ENCODE measurements around the gene DNAH2.

DNAH2 gene

DNA sequence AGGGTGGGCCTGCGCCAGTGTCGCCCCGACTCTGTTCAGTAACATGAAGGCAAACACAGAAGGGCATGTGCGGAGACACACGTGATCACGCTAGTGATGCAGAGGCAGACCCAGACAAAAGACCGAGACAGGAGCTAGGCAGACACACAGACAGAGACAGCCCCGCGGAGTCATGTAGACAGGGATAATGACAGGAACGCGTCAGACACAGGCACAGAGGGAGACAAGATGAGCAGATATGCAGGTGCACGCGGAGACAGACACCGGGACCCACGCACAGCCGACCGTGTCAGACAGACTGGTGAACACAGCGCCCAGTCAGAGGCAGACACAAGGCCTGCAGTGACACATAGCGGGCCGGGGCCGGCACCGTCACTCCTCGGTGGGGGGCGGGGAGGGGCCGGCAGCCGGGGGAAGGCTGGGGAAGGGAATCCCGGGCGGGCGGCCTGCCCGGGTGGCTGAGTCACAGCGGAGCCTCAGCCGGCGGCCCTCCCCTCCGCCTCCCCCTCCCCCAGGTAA, 123.9 kb downstream of the DNAH2 start (continued):
- TF ChIP-seq, protein P1, sequence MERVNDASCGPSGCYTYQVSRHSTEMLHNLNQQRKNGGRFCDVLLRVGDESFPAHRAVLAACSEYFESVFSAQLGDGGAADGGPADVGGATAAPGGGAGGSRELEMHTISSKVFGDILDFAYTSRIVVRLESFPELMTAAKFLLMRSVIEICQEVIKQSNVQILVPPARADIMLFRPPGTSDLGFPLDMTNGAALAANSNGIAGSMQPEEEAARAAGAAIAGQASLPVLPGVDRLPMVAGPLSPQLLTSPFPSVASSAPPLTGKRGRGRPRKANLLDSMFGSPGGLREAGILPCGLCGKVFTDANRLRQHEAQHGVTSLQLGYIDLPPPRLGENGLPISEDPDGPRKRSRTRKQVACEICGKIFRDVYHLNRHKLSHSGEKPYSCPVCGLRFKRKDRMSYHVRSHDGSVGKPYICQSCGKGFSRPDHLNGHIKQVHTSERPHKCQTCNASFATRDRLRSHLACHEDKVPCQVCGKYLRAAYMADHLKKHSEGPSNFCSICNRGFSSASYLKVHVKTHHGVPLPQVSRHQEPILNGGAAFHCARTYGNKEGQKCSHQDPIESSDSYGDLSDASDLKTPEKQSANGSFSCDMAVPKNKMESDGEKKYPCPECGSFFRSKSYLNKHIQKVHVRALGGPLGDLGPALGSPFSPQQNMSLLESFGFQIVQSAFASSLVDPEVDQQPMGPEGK (tag by site-specific recombination; IDR thresholded peaks at IDR 0.05): peak; percentile 90; the same call in 1 of the 2 replicates
- TF ChIP-seq, protein P2, sequence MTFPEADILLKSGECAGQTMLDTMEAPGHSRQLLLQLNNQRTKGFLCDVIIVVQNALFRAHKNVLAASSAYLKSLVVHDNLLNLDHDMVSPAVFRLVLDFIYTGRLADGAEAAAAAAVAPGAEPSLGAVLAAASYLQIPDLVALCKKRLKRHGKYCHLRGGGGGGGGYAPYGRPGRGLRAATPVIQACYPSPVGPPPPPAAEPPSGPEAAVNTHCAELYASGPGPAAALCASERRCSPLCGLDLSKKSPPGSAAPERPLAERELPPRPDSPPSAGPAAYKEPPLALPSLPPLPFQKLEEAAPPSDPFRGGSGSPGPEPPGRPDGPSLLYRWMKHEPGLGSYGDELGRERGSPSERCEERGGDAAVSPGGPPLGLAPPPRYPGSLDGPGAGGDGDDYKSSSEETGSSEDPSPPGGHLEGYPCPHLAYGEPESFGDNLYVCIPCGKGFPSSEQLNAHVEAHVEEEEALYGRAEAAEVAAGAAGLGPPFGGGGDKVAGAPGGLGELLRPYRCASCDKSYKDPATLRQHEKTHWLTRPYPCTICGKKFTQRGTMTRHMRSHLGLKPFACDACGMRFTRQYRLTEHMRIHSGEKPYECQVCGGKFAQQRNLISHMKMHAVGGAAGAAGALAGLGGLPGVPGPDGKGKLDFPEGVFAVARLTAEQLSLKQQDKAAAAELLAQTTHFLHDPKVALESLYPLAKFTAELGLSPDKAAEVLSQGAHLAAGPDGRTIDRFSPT (tag by site-specific recombination; IDR thresholded peaks at IDR 0.05): peak; percentile 65
- peak; percentile 63 for TF ChIP-seq KLF16 (tag by site-specific recombination; IDR thresholded peaks at IDR 0.05)
- no peak for TF ChIP-seq ZNF239 (tag by site-specific recombination; IDR thresholded peaks at IDR 0.05)
- TF ChIP-seq, protein P3, sequence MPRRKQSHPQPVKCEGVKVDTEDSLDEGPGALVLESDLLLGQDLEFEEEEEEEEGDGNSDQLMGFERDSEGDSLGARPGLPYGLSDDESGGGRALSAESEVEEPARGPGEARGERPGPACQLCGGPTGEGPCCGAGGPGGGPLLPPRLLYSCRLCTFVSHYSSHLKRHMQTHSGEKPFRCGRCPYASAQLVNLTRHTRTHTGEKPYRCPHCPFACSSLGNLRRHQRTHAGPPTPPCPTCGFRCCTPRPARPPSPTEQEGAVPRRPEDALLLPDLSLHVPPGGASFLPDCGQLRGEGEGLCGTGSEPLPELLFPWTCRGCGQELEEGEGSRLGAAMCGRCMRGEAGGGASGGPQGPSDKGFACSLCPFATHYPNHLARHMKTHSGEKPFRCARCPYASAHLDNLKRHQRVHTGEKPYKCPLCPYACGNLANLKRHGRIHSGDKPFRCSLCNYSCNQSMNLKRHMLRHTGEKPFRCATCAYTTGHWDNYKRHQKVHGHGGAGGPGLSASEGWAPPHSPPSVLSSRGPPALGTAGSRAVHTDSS (tag by site-specific recombination; IDR thresholded peaks at IDR 0.05): no peak
- no peak for TF ChIP-seq MYNN (tag by site-specific recombination; IDR thresholded peaks at IDR 0.05; ENCODE audit: borderline replicate concordance)
- TF ChIP-seq, protein P4, sequence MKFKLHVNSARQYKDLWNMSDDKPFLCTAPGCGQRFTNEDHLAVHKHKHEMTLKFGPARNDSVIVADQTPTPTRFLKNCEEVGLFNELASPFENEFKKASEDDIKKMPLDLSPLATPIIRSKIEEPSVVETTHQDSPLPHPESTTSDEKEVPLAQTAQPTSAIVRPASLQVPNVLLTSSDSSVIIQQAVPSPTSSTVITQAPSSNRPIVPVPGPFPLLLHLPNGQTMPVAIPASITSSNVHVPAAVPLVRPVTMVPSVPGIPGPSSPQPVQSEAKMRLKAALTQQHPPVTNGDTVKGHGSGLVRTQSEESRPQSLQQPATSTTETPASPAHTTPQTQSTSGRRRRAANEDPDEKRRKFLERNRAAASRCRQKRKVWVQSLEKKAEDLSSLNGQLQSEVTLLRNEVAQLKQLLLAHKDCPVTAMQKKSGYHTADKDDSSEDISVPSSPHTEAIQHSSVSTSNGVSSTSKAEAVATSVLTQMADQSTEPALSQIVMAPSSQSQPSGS (tag by site-specific recombination; IDR thresholded peaks at IDR 0.05; ENCODE audit: low read depth): no peak
- TF ChIP-seq, protein P5, sequence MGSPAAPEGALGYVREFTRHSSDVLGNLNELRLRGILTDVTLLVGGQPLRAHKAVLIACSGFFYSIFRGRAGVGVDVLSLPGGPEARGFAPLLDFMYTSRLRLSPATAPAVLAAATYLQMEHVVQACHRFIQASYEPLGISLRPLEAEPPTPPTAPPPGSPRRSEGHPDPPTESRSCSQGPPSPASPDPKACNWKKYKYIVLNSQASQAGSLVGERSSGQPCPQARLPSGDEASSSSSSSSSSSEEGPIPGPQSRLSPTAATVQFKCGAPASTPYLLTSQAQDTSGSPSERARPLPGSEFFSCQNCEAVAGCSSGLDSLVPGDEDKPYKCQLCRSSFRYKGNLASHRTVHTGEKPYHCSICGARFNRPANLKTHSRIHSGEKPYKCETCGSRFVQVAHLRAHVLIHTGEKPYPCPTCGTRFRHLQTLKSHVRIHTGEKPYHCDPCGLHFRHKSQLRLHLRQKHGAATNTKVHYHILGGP (tag by site-specific recombination; IDR thresholded peaks at IDR 0.05): no peak
- TF ChIP-seq, protein P6, sequence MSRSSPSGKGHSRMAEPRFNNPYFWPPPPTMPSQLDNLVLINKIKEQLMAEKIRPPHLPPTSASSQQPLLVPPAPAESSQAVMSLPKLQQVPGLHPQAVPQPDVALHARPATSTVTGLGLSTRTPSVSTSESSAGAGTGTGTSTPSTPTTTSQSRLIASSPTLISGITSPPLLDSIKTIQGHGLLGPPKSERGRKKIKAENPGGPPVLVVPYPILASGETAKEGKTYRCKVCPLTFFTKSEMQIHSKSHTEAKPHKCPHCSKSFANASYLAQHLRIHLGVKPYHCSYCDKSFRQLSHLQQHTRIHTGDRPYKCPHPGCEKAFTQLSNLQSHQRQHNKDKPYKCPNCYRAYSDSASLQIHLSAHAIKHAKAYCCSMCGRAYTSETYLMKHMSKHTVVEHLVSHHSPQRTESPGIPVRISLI (tag by site-specific recombination; IDR thresholded peaks at IDR 0.05): no peak
- no peak for TF ChIP-seq ZNF707 (tag by site-specific recombination; IDR thresholded peaks at IDR 0.05)
- TF ChIP-seq SCRT2 (tag by site-specific recombination; IDR thresholded peaks at IDR 0.05): no peak
- TF ChIP-seq ZNF10 (tag by site-specific recombination; IDR thresholded peaks at IDR 0.05): no peak
- peak; percentile 96 for TF ChIP-seq ZNF600 (tag by site-specific recombination; IDR thresholded peaks at IDR 0.05)
- TF ChIP-seq, protein P7, sequence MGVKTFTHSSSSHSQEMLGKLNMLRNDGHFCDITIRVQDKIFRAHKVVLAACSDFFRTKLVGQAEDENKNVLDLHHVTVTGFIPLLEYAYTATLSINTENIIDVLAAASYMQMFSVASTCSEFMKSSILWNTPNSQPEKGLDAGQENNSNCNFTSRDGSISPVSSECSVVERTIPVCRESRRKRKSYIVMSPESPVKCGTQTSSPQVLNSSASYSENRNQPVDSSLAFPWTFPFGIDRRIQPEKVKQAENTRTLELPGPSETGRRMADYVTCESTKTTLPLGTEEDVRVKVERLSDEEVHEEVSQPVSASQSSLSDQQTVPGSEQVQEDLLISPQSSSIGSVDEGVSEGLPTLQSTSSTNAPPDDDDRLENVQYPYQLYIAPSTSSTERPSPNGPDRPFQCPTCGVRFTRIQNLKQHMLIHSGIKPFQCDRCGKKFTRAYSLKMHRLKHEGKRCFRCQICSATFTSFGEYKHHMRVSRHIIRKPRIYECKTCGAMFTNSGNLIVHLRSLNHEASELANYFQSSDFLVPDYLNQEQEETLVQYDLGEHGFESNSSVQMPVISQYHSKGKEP (tag by site-specific recombination; IDR thresholded peaks at IDR 0.05): no peak
- TF ChIP-seq, protein P8, sequence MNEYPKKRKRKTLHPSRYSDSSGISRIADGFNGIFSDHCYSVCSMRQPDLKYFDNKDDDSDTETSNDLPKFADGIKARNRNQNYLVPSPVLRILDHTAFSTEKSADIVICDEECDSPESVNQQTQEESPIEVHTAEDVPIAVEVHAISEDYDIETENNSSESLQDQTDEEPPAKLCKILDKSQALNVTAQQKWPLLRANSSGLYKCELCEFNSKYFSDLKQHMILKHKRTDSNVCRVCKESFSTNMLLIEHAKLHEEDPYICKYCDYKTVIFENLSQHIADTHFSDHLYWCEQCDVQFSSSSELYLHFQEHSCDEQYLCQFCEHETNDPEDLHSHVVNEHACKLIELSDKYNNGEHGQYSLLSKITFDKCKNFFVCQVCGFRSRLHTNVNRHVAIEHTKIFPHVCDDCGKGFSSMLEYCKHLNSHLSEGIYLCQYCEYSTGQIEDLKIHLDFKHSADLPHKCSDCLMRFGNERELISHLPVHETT (tag by site-specific recombination; IDR thresholded peaks at IDR 0.05): no peak
- TF ChIP-seq ZNF561 (tag by site-specific recombination; IDR thresholded peaks at IDR 0.05; ENCODE audit: borderline replicate concordance): no peak
- 0 out of 2 replicates have a peak, but pooled peaks have one; percentile 38 for TF ChIP-seq ZNF391 (tag by site-specific recombination; IDR thresholded peaks at IDR 0.05; ENCODE audit: borderline replicate concordance, low read depth)
- TF ChIP-seq, protein P9, sequence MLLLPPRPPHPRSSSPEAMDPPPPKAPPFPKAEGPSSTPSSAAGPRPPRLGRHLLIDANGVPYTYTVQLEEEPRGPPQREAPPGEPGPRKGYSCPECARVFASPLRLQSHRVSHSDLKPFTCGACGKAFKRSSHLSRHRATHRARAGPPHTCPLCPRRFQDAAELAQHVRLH (tag by site-specific recombination; IDR thresholded peaks at IDR 0.05): no peak
- TF ChIP-seq, protein P10, sequence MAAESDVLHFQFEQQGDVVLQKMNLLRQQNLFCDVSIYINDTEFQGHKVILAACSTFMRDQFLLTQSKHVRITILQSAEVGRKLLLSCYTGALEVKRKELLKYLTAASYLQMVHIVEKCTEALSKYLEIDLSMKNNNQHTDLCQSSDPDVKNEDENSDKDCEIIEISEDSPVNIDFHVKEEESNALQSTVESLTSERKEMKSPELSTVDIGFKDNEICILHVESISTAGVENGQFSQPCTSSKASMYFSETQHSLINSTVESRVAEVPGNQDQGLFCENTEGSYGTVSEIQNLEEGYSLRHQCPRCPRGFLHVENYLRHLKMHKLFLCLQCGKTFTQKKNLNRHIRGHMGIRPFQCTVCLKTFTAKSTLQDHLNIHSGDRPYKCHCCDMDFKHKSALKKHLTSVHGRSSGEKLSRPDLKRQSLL (tag by site-specific recombination; IDR thresholded peaks at IDR 0.05): no peak
- TF ChIP-seq, protein P11, sequence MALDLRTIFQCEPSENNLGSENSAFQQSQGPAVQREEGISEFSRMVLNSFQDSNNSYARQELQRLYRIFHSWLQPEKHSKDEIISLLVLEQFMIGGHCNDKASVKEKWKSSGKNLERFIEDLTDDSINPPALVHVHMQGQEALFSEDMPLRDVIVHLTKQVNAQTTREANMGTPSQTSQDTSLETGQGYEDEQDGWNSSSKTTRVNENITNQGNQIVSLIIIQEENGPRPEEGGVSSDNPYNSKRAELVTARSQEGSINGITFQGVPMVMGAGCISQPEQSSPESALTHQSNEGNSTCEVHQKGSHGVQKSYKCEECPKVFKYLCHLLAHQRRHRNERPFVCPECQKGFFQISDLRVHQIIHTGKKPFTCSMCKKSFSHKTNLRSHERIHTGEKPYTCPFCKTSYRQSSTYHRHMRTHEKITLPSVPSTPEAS (tag by site-specific recombination; IDR thresholded peaks at IDR 0.05): no peak
- TF ChIP-seq ZNF558 (tag by site-specific recombination; IDR thresholded peaks at IDR 0.05): no peak
- no peak for TF ChIP-seq ZXDB (tag by site-specific recombination; IDR thresholded peaks at IDR 0.05)
- no peak for TF ChIP-seq TCF7L2 (IDR thresholded peaks at IDR 0.05; ENCODE audit: borderline replicate concordance, low read depth, low read length)

Data from HEK293 (cell line).